WTC11 (cell line): ENCODE data around the gene MALSU1. TPM values are rescaled to one million over a fixed set of nuclear protein-coding genes. Genes with fewer than 3 reads are reported as not detected.
A peak's percentile ranks its signal among the peaks of the same experiment; 100 is the strongest.

Experiments
- ATAC-seq: fragments of 200-7000 bp; cut with Tn5 transposase; 2 replicates; pipeline ENCODE4 v1.10.0; 2021; ENCODE audit warnings: mild to moderate bottlenecking, moderate library complexity
- CTCF ChIA-PET: fragments of 300-600 bp; sonication (Branson Sonifier 250); formaldehyde crosslinking; loops from one replicate; lab custom pipeline; 2021; ENCODE audit warnings: antibody characterized with exemption; lab: Charles Lee
- POLR2A ChIA-PET: fragments of 350-600 bp; sonication (Branson Sonifier 250); formaldehyde crosslinking; loops from one replicate; lab custom pipeline; 2021; ENCODE audit warnings: antibody characterized with exemption; lab: Charles Lee
- DNase-seq: peaks from one replicate; pipeline ENCODE4 v3.0.0; 2021; ENCODE audit warnings: low spot score
- H3K27ac Mint-ChIP-seq: 2 replicates; pipeline ENCODE4 v1.8.0; 2021; ENCODE audit warnings: mixed read lengths
- H3K27me3 Mint-ChIP-seq: 2 replicates; pipeline ENCODE4 v1.8.0; 2021; ENCODE audit warnings: low read depth, mild to moderate bottlenecking, moderate library complexity, mixed read lengths
- H3K36me3 Mint-ChIP-seq: 2 replicates; pipeline ENCODE4 v1.8.0; 2021; ENCODE audit warnings: mixed read lengths
- H3K4me1 Mint-ChIP-seq: 2 replicates; pipeline ENCODE4 v1.8.0; 2022; ENCODE audit warnings: mixed read lengths
- H3K4me3 Mint-ChIP-seq: 2 replicates; pipeline ENCODE4 v1.8.0; 2021; ENCODE audit warnings: mild to moderate bottlenecking, moderate library complexity, mixed read lengths
- H3K9me3 Mint-ChIP-seq: 2 replicates; pipeline ENCODE4 v1.8.0; 2021; ENCODE audit warnings: mixed read lengths
- CBFB ChIP-seq: sonication (generic); formaldehyde crosslinking; IDR thresholded peaks from 2 replicates; pipeline ENCODE4 v1.8.1; 2022; ENCODE audit warnings: mild to moderate bottlenecking, low read depth, missing genetic modification reagents
- CDX4 ChIP-seq: fragments of 250-450 bp; sonication (Bioruptor Pico); IDR thresholded peaks from 2 replicates; pipeline ENCODE4 v1.9.0; 2021; ENCODE audit warnings: moderate library complexity, mild to moderate bottlenecking, inconsistent platforms, borderline replicate concordance
- FOXJ3 ChIP-seq: sonication (generic); formaldehyde crosslinking; IDR thresholded peaks from 2 replicates; pipeline ENCODE4 v1.9.0; 2021; ENCODE audit warnings: missing genetic modification reagents, mild to moderate bottlenecking, borderline replicate concordance
- FOXP1 ChIP-seq: sonication (generic); formaldehyde crosslinking; IDR thresholded peaks from 2 replicates; pipeline ENCODE4 v1.8.0; 2022; ENCODE audit warnings: missing genetic modification reagents, mild to moderate bottlenecking, moderate library complexity, borderline replicate concordance
- GRHL2 ChIP-seq: fragments of 250-450 bp; sonication (Bioruptor Pico); IDR thresholded peaks from 2 replicates; pipeline ENCODE4 v1.8.0; 2022; ENCODE audit warnings: mild to moderate bottlenecking, moderate library complexity; ENCODE audit not compliant: insufficient replicate concordance, severe bottlenecking
- HMGA2 ChIP-seq: fragments of 250-450 bp; sonication (Bioruptor Pico); IDR thresholded peaks from 2 replicates; pipeline ENCODE4 v1.4.0; 2021; ENCODE audit warnings: mild to moderate bottlenecking, moderate library complexity
- IRF1 ChIP-seq: sonication (generic); formaldehyde crosslinking; IDR thresholded peaks from 2 replicates; pipeline ENCODE4 v1.8.0; 2023; ENCODE audit warnings: missing genetic modification reagents
- NR2C2 ChIP-seq: sonication (generic); formaldehyde crosslinking; IDR thresholded peaks from 2 replicates; pipeline ENCODE4 v1.8.0; 2022; ENCODE audit warnings: mild to moderate bottlenecking, missing genetic modification reagents
- OVOL2 ChIP-seq: fragments of 250-450 bp; sonication (Bioruptor Pico); IDR thresholded peaks from 2 replicates; pipeline ENCODE4 v1.9.0; 2021; ENCODE audit warnings: mild to moderate bottlenecking, borderline replicate concordance
- RORB ChIP-seq: fragments of 250-450 bp; sonication (Bioruptor Pico); IDR thresholded peaks from 2 replicates; pipeline ENCODE4 v1.9.0; 2021; ENCODE audit warnings: mild to moderate bottlenecking
- TCF7 ChIP-seq: sonication (generic); formaldehyde crosslinking; IDR thresholded peaks from 2 replicates; pipeline ENCODE4 v1.8.0; 2022; ENCODE audit warnings: mild to moderate bottlenecking, low read depth, missing genetic modification reagents, moderate library complexity
- USF1 ChIP-seq: sonication (generic); formaldehyde crosslinking; IDR thresholded peaks from 2 replicates; pipeline ENCODE4 v1.8.0; 2022; ENCODE audit warnings: mild to moderate bottlenecking, missing genetic modification reagents
- ZMAT4 ChIP-seq: fragments of 250-450 bp; sonication (Bioruptor Pico); IDR thresholded peaks from 2 replicates; pipeline ENCODE4 v1.9.0; 2021; ENCODE audit warnings: mild to moderate bottlenecking
- ZNF121 ChIP-seq: sonication (generic); formaldehyde crosslinking; IDR thresholded peaks from 2 replicates; pipeline ENCODE4 v1.8.0; 2023; ENCODE audit warnings: missing genetic modification reagents
- ZNF263 ChIP-seq: sonication (generic); formaldehyde crosslinking; IDR thresholded peaks from 2 replicates; pipeline ENCODE4 v1.8.1; 2022; ENCODE audit warnings: low read depth, mild to moderate bottlenecking, moderate library complexity, missing genetic modification reagents
- total RNA-seq: library from RNA; stranded (reverse); gene quantifications from 3 replicates; pipeline ENCODE4 v1.2.3, GENCODE V29; 2021
- TF ChIP-seq, protein P1 (sequence below): sonication (generic); formaldehyde crosslinking; IDR thresholded peaks from 2 replicates; pipeline ENCODE4 v1.8.0; 2022; ENCODE audit warnings: mild to moderate bottlenecking, missing genetic modification reagents
- TF ChIP-seq, protein P2 (sequence below): sonication (generic); formaldehyde crosslinking; IDR thresholded peaks from 2 replicates; pipeline ENCODE4 v1.8.0; 2022; ENCODE audit warnings: mild to moderate bottlenecking, missing genetic modification reagents

MALSU1 gene
- total RNA-seq, 1 experiment from 2014 or later, result 81.5 TPM

DNA sequence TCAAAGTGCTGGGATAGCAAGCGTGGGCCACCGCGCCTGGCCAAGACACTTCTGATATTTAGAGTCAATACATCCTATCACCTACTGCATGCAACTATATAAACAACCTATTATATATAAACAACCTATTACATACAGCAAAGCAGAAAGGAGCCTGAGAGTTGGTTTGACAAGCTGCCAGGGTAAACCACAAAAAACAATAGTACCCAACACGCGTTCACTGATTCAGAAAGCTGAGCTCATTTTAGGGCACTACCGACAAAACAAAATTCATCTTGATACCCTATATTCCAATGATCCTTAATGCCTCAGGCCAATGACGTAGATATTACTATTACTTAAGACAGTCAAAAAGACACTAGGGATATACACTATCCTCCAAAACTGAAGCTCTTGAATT, 16.2 kb downstream of the MALSU1 start (continued):
- TF ChIP-seq ZMAT4 (CRISPR knock-in tag) (no peak), CBFB (no peak), OVOL2 (CRISPR knock-in tag) (no peak), FOXJ3 (CRISPR knock-in tag) (no peak), ZNF121 (no peak), CDX4 (CRISPR knock-in tag) (no peak), FOXP1 (no peak), IRF1 (CRISPR knock-in tag) (no peak), HMGA2 (CRISPR knock-in tag) (no peak)

GRCh38 chr7:23331132-23331531, 32.0 kb downstream of the MALSU1 start:
- POLR2A ChIA-PET, result no interaction called here
- ATAC-seq (no peak), DNase-seq (no peak)
- CTCF ChIA-PET, result no interaction called here
- no peaks in the 10 kb centered on the region for H3K27me3 Mint-ChIP-seq
- no peak overlapping the region for H3K4me3 Mint-ChIP-seq
- no peak overlapping the region for H3K27ac Mint-ChIP-seq
- peaks cover 81% of the 10 kb centered on the region for H3K36me3 Mint-ChIP-seq
- TF ChIP-seq TCF7 (CRISPR knock-in tag) (no peak), GRHL2 (CRISPR knock-in tag) (no peak), IRF1 (CRISPR knock-in tag) (no peak), USF1 (CRISPR knock-in tag) (no peak), NR2C2 (CRISPR knock-in tag) (no peak), RORB (CRISPR knock-in tag) (no peak), ZNF263 (CRISPR knock-in tag) (no peak)
- TF ChIP-seq, protein P1, sequence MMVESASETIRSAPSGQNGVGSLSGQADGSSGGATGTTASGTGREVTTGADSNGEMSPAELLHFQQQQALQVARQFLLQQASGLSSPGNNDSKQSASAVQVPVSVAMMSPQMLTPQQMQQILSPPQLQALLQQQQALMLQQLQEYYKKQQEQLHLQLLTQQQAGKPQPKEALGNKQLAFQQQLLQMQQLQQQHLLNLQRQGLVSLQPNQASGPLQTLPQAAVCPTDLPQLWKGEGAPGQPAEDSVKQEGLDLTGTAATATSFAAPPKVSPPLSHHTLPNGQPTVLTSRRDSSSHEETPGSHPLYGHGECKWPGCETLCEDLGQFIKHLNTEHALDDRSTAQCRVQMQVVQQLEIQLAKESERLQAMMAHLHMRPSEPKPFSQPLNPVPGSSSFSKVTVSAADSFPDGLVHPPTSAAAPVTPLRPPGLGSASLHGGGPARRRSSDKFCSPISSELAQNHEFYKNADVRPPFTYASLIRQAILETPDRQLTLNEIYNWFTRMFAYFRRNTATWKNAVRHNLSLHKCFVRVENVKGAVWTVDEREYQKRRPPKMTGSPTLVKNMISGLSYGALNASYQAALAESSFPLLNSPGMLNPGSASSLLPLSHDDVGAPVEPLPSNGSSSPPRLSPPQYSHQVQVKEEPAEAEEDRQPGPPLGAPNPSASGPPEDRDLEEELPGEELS, result no peak
- no peaks in the 10 kb centered on the region for H3K4me1 Mint-ChIP-seq
- H3K9me3 Mint-ChIP-seq, result peaks cover 4% of the 10 kb centered on the region; the same call in 1 of the 2 replicates

DNA sequence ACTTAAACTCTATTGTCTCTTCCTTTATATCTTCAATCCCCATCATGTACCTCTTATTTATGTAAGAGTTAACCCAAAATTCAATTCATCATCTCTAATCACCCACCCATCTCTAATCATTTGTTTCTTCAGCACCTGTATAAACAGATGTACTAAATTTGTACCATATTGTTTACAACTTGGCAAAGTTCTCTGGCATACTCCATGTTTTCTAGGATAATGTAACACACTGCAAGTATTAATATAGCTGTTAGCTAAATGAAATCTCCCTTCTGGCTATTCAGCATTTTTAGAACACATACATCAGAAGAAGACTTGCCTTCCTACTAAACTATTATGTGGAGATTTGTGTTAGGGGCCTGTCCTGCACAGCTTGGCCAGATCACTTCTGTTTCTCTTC, 33.1 kb downstream of the MALSU1 start:
- POLR2A ChIA-PET, result no interaction called here
- no peak for ATAC-seq
- no peak for TF ChIP-seq ZMAT4 (CRISPR knock-in tag)
- TF ChIP-seq, protein P2, sequence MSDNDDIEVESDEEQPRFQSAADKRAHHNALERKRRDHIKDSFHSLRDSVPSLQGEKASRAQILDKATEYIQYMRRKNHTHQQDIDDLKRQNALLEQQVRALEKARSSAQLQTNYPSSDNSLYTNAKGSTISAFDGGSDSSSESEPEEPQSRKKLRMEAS (CRISPR knock-in tag), result no peak
- TF ChIP-seq, all 79 proteins: peak for 0
- Mint-ChIP-seq H3K27ac (peak overlapping the region; percentile 82; the same call in 1 of the 2 replicates), H3K36me3 (peaks cover 83% of the 10 kb centered on the region), H3K9me3 (peaks cover 4% of the 10 kb centered on the region; the same call in 1 of the 2 replicates), H3K4me1 (no peaks in the 10 kb centered on the region), H3K4me3 (no peak overlapping the region), H3K27me3 (no peaks in the 10 kb centered on the region)
- DNase-seq, result no peak
- CTCF ChIA-PET, result no interaction called here
